22Rv1 (cell line): ENCODE measurements around the gene SLIT3.

Source experiments
- H3K27ac ChIP-seq: fragments of 450-650 bp; 2 replicates; pipeline ENCODE4 v1.5.1; 2017
- CTCF ChIP-seq: fragments of 450-650 bp; IDR thresholded peaks from 2 replicates; pipeline ENCODE4 v1.5.1; 2017; ENCODE audit warnings: mild to moderate bottlenecking
- ZFX ChIP-seq: fragments of 450-650 bp; IDR thresholded peaks from 2 replicates; pipeline ENCODE4 v1.6.1; 2017; ENCODE audit warnings: antibody characterized with exemption, borderline replicate concordance

The SLIT3 gene

DNA sequence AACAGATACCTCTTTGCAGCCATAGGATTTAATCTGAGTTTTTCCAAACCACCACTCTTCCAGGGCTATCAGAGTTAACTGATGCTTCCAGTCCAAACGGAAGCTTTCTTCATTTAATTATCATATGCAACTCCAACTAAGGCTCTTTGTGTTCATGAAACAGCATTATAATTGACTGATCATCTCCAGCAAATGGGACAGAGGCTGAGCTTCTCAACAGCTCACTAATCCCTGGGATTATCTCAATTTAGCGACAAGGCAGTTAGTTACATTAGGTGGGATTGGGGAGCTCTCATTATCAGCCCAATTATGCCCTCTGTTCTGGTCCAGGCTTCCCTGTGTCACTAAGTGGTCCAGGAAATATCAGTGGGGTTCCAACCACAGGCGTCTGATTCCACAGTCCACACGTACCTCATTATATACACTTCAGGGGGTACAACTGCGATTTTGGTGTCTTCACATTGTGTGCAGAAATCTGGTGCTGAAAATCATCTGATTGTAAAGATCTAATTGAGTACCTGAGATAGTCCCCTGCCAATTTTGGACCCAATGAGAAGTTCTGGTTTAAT lies 408.2 kb downstream of the SLIT3 start:
- TF ChIP-seq ZFX (no peak), CTCF (no peak)
- H3K27ac ChIP-seq: no peak overlapping the region

GRCh38 chr5:168890816-168891812 lies 409.8 kb downstream of the SLIT3 start:
- TF ChIP-seq ZFX (no peak), CTCF (no peak)
- no peak overlapping the region for H3K27ac ChIP-seq

GRCh38 chr5:168889039-168889438 lies 411.9 kb downstream of the SLIT3 start:
- no peak overlapping the region for H3K27ac ChIP-seq
- TF ChIP-seq ZFX (no peak), CTCF (no peak)

DNA sequence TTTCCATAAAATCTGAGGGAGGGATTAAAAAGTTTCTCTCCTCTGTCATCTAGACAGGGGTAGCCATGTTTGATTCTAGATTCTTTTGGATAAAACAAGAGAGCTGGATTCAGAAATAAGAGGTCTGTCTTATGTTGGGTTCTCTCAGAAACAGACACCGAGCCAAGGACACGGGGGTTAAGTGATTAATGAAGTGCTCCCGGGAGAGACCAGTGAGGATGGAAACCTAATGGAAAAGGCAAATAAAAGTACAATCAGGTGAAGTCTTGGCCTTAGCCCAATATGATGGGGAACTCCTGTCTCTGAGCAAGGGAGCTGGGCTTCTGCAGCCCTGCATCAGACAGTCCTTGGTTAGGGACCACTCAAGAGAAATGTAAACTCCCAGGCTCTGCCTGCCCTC lies 413.0 kb downstream of the SLIT3 start:
- TF ChIP-seq CTCF: no peak
- no peak for TF ChIP-seq ZFX
- H3K27ac ChIP-seq: no peak overlapping the region

DNA sequence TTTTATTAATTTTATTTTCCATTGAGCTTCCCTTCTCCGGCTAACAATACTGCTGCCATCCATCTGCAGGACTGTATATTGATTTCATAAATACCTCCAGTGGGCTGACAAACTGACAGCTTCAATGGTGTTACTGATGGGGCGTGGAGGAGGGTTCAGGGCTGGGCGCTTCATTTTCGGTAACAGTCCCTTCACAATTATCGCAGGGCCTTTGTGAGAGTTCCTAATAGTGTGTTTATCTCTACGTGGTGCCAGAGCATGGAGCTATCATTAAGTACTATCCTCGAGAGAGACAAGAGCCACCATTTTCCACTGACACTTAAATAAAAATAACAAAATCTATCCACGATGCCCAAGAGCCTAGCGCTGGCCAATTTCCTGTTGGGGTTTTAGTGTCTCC lies 414.8 kb downstream of the SLIT3 start:
- no peak overlapping the region for H3K27ac ChIP-seq
- TF ChIP-seq ZFX: no peak
- no peak for TF ChIP-seq CTCF

- TF ChIP-seq CTCF: no peak
- no peak for TF ChIP-seq ZFX
- no peak overlapping the region for H3K27ac ChIP-seq
Observed at GRCh38 chr5:168885324-168886120, 415.4 kb downstream of the SLIT3 start.
